Progenitor cell of endocrine pancreas (in vitro differentiated cells): Measurements from ENCODE around the gene LY6G6C. TPM values are rescaled to one million over a fixed set of nuclear protein-coding genes. Genes with fewer than 3 reads are reported as not detected.

ENCODE experiments used
- DNase-seq: peaks from one replicate; pipeline ENCODE4 v3.0.0; 2021; ENCODE audit warnings: low spot score; ENCODE audit not compliant: unreplicated experiment
- H3K27ac Mint-ChIP-seq: 2 replicates; pipeline ENCODE4 v1.8.0; 2021; ENCODE audit warnings: mild to moderate bottlenecking, moderate library complexity, mixed read lengths
- H3K27me3 Mint-ChIP-seq: 2 replicates; pipeline ENCODE4 v1.8.0; 2021; ENCODE audit warnings: mixed read lengths
- H3K36me3 Mint-ChIP-seq: 2 replicates; pipeline ENCODE4 v1.8.0; 2022; ENCODE audit warnings: mixed read lengths; ENCODE audit not compliant: insufficient read depth
- H3K4me1 Mint-ChIP-seq: 2 replicates; pipeline ENCODE4 v1.8.0; 2021; ENCODE audit warnings: low read depth, mixed read lengths
- H3K4me3 Mint-ChIP-seq: 2 replicates; pipeline ENCODE4 v1.8.0; 2021; ENCODE audit warnings: low read depth, mild to moderate bottlenecking, moderate library complexity, mixed read lengths
- H3K9me3 Mint-ChIP-seq: 2 replicates; pipeline ENCODE4 v1.8.0; 2021; ENCODE audit warnings: low read depth, mixed read lengths
- total RNA-seq: library from RNA; stranded (reverse); gene quantifications from 2 replicates; pipeline ENCODE4 v1.2.1, GENCODE V29; 2021
- TF ChIP-seq, protein P1 (sequence below): fragments of 200-600 bp; sonication (generic); IDR thresholded peaks from one replicate; pipeline ENCODE4 v1.5.0; 2021; ENCODE audit warnings: antibody characterized with exemption, mild to moderate bottlenecking; ENCODE audit not compliant: unreplicated experiment

Gene LY6G6C
- total RNA-seq, 1 donor from 2014 or later = 0.60 TPM

DNA sequence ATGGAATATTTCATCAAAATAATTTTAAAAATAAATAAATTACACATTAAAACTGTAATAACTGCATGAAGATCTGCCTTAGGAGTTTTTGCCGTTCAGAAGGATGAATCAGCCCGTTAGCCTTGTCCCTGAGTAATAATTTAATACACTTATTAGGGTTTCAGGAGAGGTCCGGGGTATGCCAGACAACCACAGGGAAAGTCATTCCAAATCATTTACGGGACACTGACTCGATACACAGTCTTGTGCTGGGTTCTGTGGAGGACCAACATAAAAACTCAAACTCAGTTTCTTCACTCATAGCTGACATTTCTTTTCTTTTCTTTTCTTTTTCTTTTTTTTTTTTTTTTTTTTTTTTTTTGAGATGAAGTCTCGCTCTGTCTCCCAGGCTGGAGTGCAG is 15.6 kb downstream of the LY6G6C start:
- Mint-ChIP-seq H3K9me3 (no peaks in the 10 kb centered on the region), H3K36me3 (peaks cover 2% of the 10 kb centered on the region), H3K4me3 (no peak overlapping the region), H3K4me1 (peaks cover 15% of the 10 kb centered on the region), H3K27ac (no peak overlapping the region), H3K27me3 (no peaks in the 10 kb centered on the region)
- TF ChIP-seq, protein P1, sequence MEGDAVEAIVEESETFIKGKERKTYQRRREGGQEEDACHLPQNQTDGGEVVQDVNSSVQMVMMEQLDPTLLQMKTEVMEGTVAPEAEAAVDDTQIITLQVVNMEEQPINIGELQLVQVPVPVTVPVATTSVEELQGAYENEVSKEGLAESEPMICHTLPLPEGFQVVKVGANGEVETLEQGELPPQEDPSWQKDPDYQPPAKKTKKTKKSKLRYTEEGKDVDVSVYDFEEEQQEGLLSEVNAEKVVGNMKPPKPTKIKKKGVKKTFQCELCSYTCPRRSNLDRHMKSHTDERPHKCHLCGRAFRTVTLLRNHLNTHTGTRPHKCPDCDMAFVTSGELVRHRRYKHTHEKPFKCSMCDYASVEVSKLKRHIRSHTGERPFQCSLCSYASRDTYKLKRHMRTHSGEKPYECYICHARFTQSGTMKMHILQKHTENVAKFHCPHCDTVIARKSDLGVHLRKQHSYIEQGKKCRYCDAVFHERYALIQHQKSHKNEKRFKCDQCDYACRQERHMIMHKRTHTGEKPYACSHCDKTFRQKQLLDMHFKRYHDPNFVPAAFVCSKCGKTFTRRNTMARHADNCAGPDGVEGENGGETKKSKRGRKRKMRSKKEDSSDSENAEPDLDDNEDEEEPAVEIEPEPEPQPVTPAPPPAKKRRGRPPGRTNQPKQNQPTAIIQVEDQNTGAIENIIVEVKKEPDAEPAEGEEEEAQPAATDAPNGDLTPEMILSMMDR = no peak
- DNase-seq = no peak

DNA sequence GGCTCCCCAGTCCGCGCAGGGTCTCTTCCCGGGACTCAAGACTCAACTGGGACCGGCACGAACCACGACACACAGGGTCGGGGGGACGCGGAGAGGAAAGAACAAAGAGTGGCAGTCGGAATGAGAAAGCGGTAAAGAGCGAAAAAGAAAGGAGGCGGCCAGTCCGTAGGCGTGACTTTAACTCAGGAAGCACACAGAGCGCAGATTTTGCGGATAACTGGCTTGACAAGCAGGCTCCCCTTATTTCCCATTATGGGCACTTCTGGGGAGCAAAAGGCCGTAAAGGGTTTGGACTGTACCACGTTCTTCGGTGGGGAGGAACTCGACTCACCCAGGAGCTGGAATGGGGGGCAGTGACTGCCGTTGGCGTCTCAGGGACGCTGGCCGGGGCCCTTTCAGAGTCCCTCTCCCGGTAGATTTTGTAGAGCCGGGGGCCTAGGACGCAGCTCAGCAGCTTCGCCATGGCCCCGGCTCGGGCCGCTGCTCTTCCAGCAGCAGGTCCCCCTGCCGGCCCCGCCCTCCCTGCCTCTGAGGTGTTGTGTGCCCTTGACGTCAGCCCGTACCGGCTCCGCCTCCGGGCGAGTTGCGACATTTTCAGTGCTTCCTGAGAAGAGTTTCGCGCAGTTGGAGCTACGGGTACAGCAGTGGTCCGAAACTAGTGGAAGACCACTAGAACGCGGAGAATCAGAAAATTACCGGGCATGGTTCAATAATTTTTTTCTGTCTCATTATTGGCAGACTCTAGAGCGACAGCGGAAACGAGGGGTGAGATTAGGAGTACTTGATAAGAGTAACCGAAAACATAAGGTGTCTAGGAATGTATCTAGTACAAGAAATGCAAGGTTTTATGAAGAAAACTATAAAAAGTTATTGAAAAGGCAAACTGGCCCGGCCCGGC is 18.5 kb downstream of the LY6G6C start, which contains the start of gene ABHD16A:
ABHD16A (minus strand) TSS at position 506 of the 898 bp plus-strand sequence; CDS start at position 463, 43 bp downstream.
- DNase-seq = peak; percentile 92
- H3K4me1 Mint-ChIP-seq = peaks cover 18% of the 10 kb centered on the region
- peaks cover 4% of the 10 kb centered on the region for H3K36me3 Mint-ChIP-seq
- peak within 1 kb of the TSS; percentile 95 for H3K27ac Mint-ChIP-seq
- H3K9me3 Mint-ChIP-seq = no peaks in the 10 kb centered on the region
- H3K27me3 Mint-ChIP-seq = no peaks in the 10 kb centered on the region
- TF ChIP-seq, protein P1 = no peak
- peak within 1 kb of the TSS; percentile 96 for H3K4me3 Mint-ChIP-seq

DNA sequence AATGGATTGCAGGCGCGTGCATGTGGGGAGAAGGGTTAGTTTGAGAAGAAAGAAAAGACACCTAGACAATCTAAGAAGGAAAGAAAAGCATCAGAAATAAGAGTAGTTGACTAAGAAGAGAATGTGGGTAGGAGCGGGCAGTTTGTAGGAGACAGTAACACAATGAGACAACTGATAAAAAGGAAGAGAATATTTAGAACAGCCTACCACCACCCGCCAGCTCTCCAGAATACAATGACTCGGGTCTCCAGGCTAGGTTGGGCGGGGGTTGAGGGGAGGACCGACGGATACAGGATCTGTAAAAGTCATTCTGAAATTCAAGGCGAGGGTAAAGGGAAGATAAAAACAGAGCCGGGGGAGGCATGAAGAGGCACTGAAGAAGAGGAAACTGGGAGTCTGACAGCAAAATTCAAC is 19.1 kb downstream of the LY6G6C start:
- Mint-ChIP-seq H3K27me3 (no peaks in the 10 kb centered on the region), H3K4me1 (peaks cover 19% of the 10 kb centered on the region), H3K4me3 (peak overlapping the region; percentile 96), H3K9me3 (no peaks in the 10 kb centered on the region), H3K36me3 (peaks cover 11% of the 10 kb centered on the region), H3K27ac (peak overlapping the region; percentile 95)
- no peak for DNase-seq
- TF ChIP-seq, protein P1 = no peak

DNA sequence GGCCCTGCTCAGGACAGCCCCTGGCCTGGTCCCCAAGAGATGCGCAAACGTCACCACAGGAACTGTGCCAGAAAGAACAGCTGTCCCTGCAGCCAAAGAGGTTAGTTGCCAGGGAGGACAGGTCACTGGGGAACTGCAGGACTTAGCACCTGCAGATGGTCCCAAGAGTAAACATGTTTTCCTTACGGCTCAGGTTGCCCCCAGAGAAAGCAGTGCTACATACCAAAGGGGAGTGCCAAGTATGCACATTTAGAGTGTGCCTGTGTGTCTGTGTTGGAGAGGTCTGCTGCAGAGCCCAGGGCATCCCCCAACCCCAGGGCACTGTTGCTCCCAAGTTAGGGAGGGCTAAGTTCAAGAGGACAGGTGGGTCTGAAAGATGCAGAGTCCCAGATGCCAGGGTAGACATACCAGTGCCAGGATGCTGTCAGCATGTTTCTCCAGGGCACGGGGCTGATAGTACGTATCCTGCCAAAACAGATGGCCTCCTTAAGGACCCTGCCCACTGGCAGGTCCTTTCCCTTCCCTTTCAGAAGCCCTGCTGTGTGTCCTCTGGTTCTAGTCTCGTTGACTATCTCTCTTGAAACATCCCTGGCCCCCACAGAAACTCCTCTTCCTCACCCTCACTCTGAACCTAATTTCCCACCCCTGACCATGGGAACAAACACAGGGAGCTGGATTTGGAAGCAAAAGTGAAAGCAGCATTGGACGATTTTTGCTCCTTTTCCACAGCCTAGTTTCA is 19.7 kb downstream of the LY6G6C start:
- H3K4me1 Mint-ChIP-seq = peaks cover 20% of the 10 kb centered on the region
- no peaks in the 10 kb centered on the region for H3K27me3 Mint-ChIP-seq
- H3K27ac Mint-ChIP-seq = peak overlapping the region; percentile 95
- peaks cover 14% of the 10 kb centered on the region for H3K36me3 Mint-ChIP-seq
- TF ChIP-seq, protein P1 = no peak
- no peaks in the 10 kb centered on the region for H3K9me3 Mint-ChIP-seq
- no peak for DNase-seq
- H3K4me3 Mint-ChIP-seq = peak overlapping the region; percentile 96

DNA sequence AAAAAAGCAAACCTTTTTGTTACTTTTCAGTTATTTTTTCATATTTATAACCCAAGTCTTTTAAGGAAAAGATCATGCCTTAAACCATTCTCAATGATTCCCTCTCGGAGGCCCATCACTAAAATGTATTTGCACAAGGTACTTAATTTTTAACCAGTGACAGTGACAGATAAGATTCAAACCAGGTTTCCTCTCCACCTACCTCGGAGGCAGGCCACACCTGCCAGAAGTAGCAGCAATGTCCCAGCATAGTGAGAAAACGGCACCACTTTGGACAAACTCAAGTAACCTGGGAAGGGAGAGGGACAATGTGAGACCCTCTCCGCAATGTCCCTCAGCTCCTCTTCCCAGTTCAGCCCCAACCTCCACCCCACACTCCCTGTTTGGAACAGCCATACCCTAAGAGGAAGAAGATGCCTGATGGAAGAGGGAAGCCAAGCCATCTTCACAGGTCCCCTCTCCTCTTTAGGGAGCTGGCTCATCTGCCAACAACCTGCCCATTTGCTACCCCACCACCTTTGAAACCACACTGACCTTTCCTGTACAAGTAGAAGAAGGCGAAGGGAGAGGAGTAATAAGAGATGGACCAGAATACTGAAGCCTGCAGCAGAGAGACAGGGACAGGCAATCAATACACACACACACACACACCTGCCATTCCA is 20.7 kb downstream of the LY6G6C start:
- no peaks in the 10 kb centered on the region for H3K9me3 Mint-ChIP-seq
- peaks cover 20% of the 10 kb centered on the region for H3K4me1 Mint-ChIP-seq

More for the DNA sequence above, 20.7 kb downstream of the LY6G6C start:
- Mint-ChIP-seq H3K27ac (peak overlapping the region; percentile 6), H3K36me3 (peaks cover 16% of the 10 kb centered on the region), H3K27me3 (no peaks in the 10 kb centered on the region), H3K4me3 (peak overlapping the region; percentile 96)
- TF ChIP-seq, protein P1 = no peak
- DNase-seq = no peak
